OCI-LY3 (cell line): ENCODE data around the gene METTL1.

Experiments used
- CTCF ChIP-seq: fragments of 200-600, 300-600 bp; sonication (generic); IDR thresholded peaks from 2 replicates; pipeline ENCODE4 v1.5.1; 2014; ENCODE audit warnings: antibody characterized with exemption, low read length, low read depth
- EZH2phosphoT487 ChIP-seq: fragments of 200-600 bp; shearing (Covaris generic); IDR thresholded peaks from 2 replicates; pipeline ENCODE4 v1.6.1; 2018; ENCODE audit warnings: antibody characterized with exemption, mixed run types, low read depth

GRCh38 chr12:57759360-57759980 lies 12.4 kb downstream of the METTL1 start:
- TF ChIP-seq CTCF (peak; percentile 63), EZH2phosphoT487 (no peak)
